22Rv1 (cell line): Measurements from ENCODE around the gene SDK1.

Experiments
- H3K27ac ChIP-seq: fragments of 450-650 bp; 2 replicates; pipeline ENCODE4 v1.5.1; 2017
- ZFX ChIP-seq: fragments of 450-650 bp; IDR thresholded peaks from 2 replicates; pipeline ENCODE4 v1.6.1; 2017; ENCODE audit warnings: antibody characterized with exemption, borderline replicate concordance
- TF ChIP-seq, protein P1 (sequence below): fragments of 450-650 bp; IDR thresholded peaks from 2 replicates; pipeline ENCODE4 v1.5.1; 2017; ENCODE audit warnings: mild to moderate bottlenecking

Gene SDK1

DNA sequence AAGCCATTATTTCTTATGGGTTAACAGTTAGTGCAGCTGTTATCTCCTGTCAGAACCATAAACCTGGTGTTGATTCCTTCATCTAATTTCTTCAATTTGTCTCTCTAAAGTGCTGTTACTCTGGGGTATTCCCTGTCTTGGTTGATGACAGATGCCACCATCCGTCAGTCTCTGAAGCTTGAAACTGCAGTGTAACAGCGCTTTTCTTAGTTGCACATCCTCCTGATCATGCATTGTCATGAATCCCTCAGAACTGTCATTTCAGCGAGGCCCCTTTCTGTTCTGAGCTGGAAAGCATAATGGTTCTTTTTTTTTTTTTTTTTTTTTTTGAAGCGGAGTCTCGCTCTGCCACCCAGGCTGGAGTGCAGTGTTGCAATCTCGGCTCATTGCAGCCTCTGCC is 193.9 kb downstream of the SDK1 start:
- H3K27ac ChIP-seq, result no peak overlapping the region

DNA sequence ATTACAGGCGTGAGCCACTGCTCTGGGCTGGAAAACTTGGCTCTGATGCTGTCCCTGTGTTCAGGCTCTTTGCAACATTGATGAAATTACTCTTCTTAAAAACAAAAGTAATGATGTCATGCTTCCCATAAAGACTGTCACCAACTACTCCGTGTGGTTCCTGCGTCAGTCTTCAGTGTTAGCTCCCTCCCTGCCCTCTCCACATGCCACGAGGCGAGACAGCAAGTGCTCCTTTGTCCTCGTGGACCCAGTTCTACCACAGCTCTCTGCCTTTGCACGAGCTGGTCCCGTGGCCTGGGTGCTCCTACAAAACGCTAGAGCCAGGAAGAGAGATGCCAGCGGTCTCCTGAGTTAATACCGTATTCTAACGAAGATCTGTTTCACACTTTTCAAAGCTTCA is 194.5 kb downstream of the SDK1 start:
- TF ChIP-seq, protein P1, sequence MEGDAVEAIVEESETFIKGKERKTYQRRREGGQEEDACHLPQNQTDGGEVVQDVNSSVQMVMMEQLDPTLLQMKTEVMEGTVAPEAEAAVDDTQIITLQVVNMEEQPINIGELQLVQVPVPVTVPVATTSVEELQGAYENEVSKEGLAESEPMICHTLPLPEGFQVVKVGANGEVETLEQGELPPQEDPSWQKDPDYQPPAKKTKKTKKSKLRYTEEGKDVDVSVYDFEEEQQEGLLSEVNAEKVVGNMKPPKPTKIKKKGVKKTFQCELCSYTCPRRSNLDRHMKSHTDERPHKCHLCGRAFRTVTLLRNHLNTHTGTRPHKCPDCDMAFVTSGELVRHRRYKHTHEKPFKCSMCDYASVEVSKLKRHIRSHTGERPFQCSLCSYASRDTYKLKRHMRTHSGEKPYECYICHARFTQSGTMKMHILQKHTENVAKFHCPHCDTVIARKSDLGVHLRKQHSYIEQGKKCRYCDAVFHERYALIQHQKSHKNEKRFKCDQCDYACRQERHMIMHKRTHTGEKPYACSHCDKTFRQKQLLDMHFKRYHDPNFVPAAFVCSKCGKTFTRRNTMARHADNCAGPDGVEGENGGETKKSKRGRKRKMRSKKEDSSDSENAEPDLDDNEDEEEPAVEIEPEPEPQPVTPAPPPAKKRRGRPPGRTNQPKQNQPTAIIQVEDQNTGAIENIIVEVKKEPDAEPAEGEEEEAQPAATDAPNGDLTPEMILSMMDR, result no peak
- no peak for TF ChIP-seq ZFX

More for the DNA sequence above, 193.9 kb downstream of the SDK1 start:
- TF ChIP-seq, protein P1, result no peak
- TF ChIP-seq ZFX, result no peak

DNA sequence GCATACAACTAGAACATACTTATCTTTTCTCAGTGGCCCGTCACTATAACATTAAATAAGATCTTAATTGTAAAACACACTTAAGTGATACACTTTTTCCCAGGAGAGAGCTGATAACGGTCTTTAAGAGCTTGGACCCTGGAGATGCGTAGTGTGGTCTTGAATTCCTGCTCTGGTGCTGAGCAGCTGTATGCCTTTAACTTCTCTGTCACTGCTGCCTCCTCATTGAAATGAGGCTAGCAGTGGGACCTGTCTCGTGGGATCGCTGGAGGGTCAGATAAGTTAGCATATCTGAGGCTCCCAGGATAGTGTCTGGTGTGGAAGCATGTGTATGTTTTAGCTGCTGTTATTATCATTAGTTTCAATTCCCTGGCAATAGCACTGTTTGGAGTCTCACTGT is 194.9 kb downstream of the SDK1 start:
- no peak for TF ChIP-seq ZFX
- TF ChIP-seq, protein P1, result no peak

More for the DNA sequence above, 194.5 kb downstream of the SDK1 start:
- no peak overlapping the region for H3K27ac ChIP-seq

DNA sequence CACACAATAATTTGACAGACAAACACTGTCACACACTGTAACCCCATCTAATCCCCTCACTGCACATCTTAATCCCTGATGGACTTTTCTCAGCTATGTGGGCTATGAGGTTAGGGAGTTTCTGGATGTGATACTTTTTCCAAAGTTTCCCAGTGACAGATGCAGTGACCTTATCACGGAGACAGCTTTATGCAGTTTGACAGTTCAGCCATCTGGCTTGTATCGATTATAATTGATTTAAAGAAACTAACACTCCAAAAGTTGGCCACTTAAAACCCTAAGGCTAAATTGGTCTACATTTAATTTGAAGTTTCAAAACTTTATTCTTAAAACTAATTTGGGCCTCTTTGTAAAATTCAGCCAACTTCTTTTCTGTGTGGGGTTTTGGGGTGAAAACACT is 196.7 kb downstream of the SDK1 start:
- no peak overlapping the region for H3K27ac ChIP-seq
- TF ChIP-seq, protein P1, result no peak
- no peak for TF ChIP-seq ZFX

More for the DNA sequence above, 194.9 kb downstream of the SDK1 start:
- H3K27ac ChIP-seq, result no peak overlapping the region

DNA sequence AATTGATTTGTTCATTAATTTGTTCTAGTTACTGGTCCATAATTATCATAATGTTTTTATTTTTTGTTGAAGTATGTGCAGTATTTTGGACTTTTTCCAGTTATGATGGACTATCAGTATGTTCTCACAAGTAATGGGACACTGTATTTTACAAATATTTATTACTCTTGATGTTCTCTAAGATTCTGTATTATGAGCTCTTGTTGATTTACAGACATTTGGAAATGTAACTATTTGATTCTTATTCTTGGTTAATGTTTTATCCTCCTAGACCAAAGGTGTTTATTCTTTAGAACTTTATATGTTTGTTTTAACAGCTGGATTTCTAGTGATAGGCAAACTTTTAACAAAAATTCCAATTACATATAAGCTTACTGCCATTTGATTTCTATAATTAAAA is 200.6 kb downstream of the SDK1 start:
- no peak for TF ChIP-seq ZFX
- TF ChIP-seq, protein P1, result no peak
- H3K27ac ChIP-seq, result no peak overlapping the region

DNA sequence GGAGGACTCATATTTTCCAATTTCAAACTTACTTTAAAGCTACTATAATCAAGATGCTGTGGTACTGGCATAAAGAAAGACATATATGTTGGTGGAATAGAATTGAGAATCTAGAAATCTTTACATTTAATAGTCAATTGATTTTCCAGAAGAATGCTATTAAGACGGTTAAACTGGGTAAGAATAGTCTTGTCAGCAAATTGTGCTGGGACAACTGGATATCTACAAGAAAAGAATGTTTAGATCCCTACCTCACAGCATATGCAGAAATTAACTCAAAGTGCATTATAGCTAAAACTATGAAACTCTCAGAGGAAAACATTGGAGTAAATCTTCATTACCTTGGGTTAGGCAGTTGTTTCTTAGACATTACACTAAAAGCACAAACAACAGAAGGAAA is 203.3 kb downstream of the SDK1 start:
- TF ChIP-seq ZFX, result no peak
- TF ChIP-seq, protein P1, result no peak
- no peak overlapping the region for H3K27ac ChIP-seq

DNA sequence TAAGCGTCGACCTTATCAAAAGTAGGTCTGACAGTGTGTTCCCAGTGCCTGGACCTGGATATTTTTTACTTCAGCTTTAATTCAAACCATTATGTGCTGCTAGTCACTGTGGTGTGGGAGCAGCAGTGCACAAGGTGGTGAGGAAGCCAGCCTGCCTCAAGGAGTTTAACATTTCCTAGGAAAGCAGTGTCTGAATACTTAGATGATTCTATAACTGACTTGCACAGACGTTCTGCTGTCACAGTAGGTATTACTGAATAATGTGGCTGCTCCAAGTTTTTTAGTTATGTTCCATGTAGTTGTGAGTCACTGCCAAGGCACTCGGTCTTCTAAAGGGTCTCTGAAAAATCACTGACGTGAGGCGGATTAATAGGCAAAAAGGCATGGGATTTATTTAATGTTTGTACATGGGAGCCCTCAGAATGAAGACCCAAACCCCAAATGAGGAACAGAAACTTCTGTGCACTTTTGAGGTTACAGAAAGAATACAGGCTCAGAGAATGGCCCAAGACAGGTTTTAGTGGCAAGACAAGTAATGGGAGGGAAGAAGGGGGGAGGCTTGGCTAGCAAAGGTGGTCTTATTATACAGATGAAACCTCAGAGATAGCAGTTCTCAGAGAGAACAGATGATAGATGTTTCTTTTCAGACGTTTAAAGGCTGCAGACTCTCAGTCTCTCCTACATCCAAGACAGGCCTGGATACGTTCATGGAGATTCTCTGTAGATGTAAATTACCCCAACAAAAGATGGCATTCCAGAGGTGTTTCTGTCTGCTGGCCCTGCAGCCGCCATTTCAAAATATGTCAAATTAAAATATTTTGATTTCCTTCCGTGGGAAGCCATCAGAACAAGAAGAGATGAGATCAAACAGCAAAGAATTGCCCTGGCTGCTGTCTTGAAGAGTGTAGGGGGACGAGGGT is 209.3 kb downstream of the SDK1 start:
- TF ChIP-seq ZFX, result no peak
- TF ChIP-seq, protein P1, result no peak
- H3K27ac ChIP-seq, result no peak overlapping the region
